Caco-2 (cell line): ENCODE data around the gene C1orf21. TPM values are rescaled to one million over a fixed set of nuclear protein-coding genes. Genes with fewer than 3 reads are reported as not detected.

Source experiments
- BruUV-seq: library from RNA; stranded (reverse); fragments of 400-500 nt; replicated peaks from 2 replicates; lab custom pipeline; 2021; lab: Mats Ljungman, UMichigan
- CTCF ChIA-PET: fragments of 300-600 bp; sonication (Branson Sonifier 250); formaldehyde crosslinking; loops from one replicate; lab custom pipeline; 2022; ENCODE audit warnings: antibody characterized with exemption; lab: Charles Lee
- POLR2A ChIA-PET: fragments of 300-600 bp; sonication (Branson Sonifier 250); formaldehyde crosslinking; loops from one replicate; lab custom pipeline; 2022; ENCODE audit warnings: antibody characterized with exemption; lab: Charles Lee
- DNase-seq, 2 experiments: peaks; one replicate each; pipeline versions ENCODE4 v3.0.0 to v3.0.0-alpha.2; 2020 to 2022
- H3K27me3 ChIP-seq: replicated peaks from 2 replicates; pipeline ENCODE4 v1.6.0; 2011; ENCODE audit warnings: low read length; ENCODE audit not compliant: control insufficient read depth, insufficient read depth
- H3K36me3 ChIP-seq: 2 replicates; pipeline ENCODE4 v1.5.1; 2011; ENCODE audit warnings: low read length; ENCODE audit not compliant: control insufficient read depth, insufficient read depth
- H3K4me1 ChIP-seq: fragments of 250-450 bp; sonication (Bioruptor Pico); 2 replicates; pipeline ENCODE4 v1.5.1; 2020; ENCODE audit warnings: mild to moderate bottlenecking
- H3K4me3 ChIP-seq: 2 replicates; pipeline ENCODE4 v1.5.1; 2011; ENCODE audit warnings: low read depth, mild to moderate bottlenecking, control low read depth, low read length
- H3K9me3 ChIP-seq: fragments of 250-450 bp; sonication (Bioruptor Pico); 2 replicates; pipeline ENCODE4 v1.5.1; 2020; ENCODE audit warnings: mild to moderate bottlenecking, moderate library complexity
- H3K27ac Mint-ChIP-seq: one replicate; pipeline ENCODE4 v1.8.0; 2022; ENCODE audit warnings: mixed read lengths; ENCODE audit not compliant: unreplicated experiment
- H3K27me3 Mint-ChIP-seq: one replicate; pipeline ENCODE4 v1.8.0; 2022; ENCODE audit warnings: mixed read lengths; ENCODE audit not compliant: insufficient read depth, unreplicated experiment
- H3K36me3 Mint-ChIP-seq: one replicate; pipeline ENCODE4 v1.8.0; 2022; ENCODE audit warnings: mild to moderate bottlenecking, mixed read lengths; ENCODE audit not compliant: insufficient read depth, unreplicated experiment
- H3K4me1 Mint-ChIP-seq: one replicate; pipeline ENCODE4 v1.8.0; 2022; ENCODE audit warnings: low read depth, mixed read lengths; ENCODE audit not compliant: unreplicated experiment
- H3K4me3 Mint-ChIP-seq: one replicate; pipeline ENCODE4 v1.8.0; 2022; ENCODE audit warnings: mild to moderate bottlenecking, moderate library complexity, mixed read lengths; ENCODE audit not compliant: unreplicated experiment
- H3K9me3 Mint-ChIP-seq: one replicate; pipeline ENCODE4 v1.8.0; 2022; ENCODE audit warnings: mixed read lengths; ENCODE audit not compliant: unreplicated experiment
- CTCF ChIP-seq, 2 experiments: fragments of 200-600 bp in 1 of 2; IDR thresholded peaks; 1 replicate in 1 of 2; 2 replicates in 1 of 2; pipeline versions ENCODE4 v1.5.1 to v1.8.0; 2011 to 2022; ENCODE audit warnings: antibody characterized with exemption in 1 of 2, control low read depth in 1 of 2, inconsistent platforms in 1 of 2, low read depth in 1 of 2, low read length in 1 of 2, mild to moderate bottlenecking in 1 of 2, moderate library complexity in 1 of 2; ENCODE audit not compliant: insufficient read depth in 1 of 2, severe bottlenecking in 1 of 2, unreplicated experiment in 1 of 2
- intact Hi-C: fragments of 100-400 bp; cut with micrococcal nuclease; formaldehyde crosslinking; loops from one replicate; pipeline ENCODE4 v1.10.0; 2022; ENCODE audit not compliant: unreplicated experiment
- total RNA-seq: library from RNA; stranded (reverse); gene quantifications from 2 replicates; pipeline ENCODE4 v1.2.3, GENCODE V29; 2022

C1orf21 gene
- total RNA-seq, 1 experiment from 2014 or later = 0.82 TPM

GRCh38 chr1:184412472-184412871 lies 25.6 kb downstream of the C1orf21 start:
- DNase-seq = no peak
- H3K36me3 ChIP-seq = no peaks in the 10 kb centered on the region
- no peak overlapping the region for H3K27ac Mint-ChIP-seq
- POLR2A ChIA-PET = no interaction called here
- H3K9me3 ChIP-seq = no peaks in the 10 kb centered on the region
- peaks cover 12% of the 10 kb centered on the region for H3K27me3 Mint-ChIP-seq
- no peaks in the 10 kb centered on the region for H3K9me3 Mint-ChIP-seq
- H3K4me3 ChIP-seq = no peak overlapping the region
- H3K4me1 ChIP-seq = no peaks in the 10 kb centered on the region
- no peaks in the 10 kb centered on the region for H3K36me3 Mint-ChIP-seq
- no peaks in the 10 kb centered on the region for H3K4me1 Mint-ChIP-seq
- no TSS peak for BruUV-seq
- TF ChIP-seq CTCF (IDR thresholded peaks at IDR 0.05; ENCODE audit: insufficient read depth in 1 of 2, low read depth in 1 of 2, low read length in 1 of 2, severe bottlenecking in 1 of 2, unreplicated experiment in 1 of 2) = no peak
- no peaks in the 10 kb centered on the region for H3K27me3 ChIP-seq
- no peak overlapping the region for H3K4me3 Mint-ChIP-seq
- intact Hi-C loops = no loop called here
- CTCF ChIA-PET = no interaction called here

- no peaks in the 10 kb centered on the region for H3K4me1 ChIP-seq
- intact Hi-C loops = no loop called here
- Mint-ChIP-seq H3K9me3 (no peaks in the 10 kb centered on the region), H3K27me3 (peaks cover 16% of the 10 kb centered on the region), H3K4me1 (no peaks in the 10 kb centered on the region), H3K36me3 (no peaks in the 10 kb centered on the region), H3K27ac (no peak overlapping the region), H3K4me3 (no peak overlapping the region)
- no peak for DNase-seq
- POLR2A ChIA-PET = no interaction called here
- H3K36me3 ChIP-seq = no peaks in the 10 kb centered on the region
- no peak for TF ChIP-seq CTCF (IDR thresholded peaks at IDR 0.05; ENCODE audit: insufficient read depth in 1 of 2, low read depth in 1 of 2, low read length in 1 of 2, severe bottlenecking in 1 of 2, unreplicated experiment in 1 of 2)
- CTCF ChIA-PET = no interaction called here
- no TSS peak for BruUV-seq
- no peaks in the 10 kb centered on the region for H3K9me3 ChIP-seq
- no peak overlapping the region for H3K4me3 ChIP-seq
- no peaks in the 10 kb centered on the region for H3K27me3 ChIP-seq
Measured at GRCh38 chr1:184416481-184416880, 29.7 kb downstream of the C1orf21 start.

- Mint-ChIP-seq H3K9me3 (no peaks in the 10 kb centered on the region), H3K27me3 (peaks cover 16% of the 10 kb centered on the region), H3K36me3 (no peaks in the 10 kb centered on the region), H3K4me1 (no peaks in the 10 kb centered on the region), H3K4me3 (no peak overlapping the region), H3K27ac (no peak overlapping the region)
- BruUV-seq = no TSS peak
- intact Hi-C loops = no loop called here
- ChIA-PET POLR2A (no interaction called here), CTCF (no interaction called here)
- no peaks in the 10 kb centered on the region for H3K9me3 ChIP-seq
- no peaks in the 10 kb centered on the region for H3K36me3 ChIP-seq
- no peak for TF ChIP-seq CTCF (IDR thresholded peaks at IDR 0.05; ENCODE audit: insufficient read depth in 1 of 2, low read depth in 1 of 2, low read length in 1 of 2, severe bottlenecking in 1 of 2, unreplicated experiment in 1 of 2)
- H3K27me3 ChIP-seq = no peaks in the 10 kb centered on the region
- H3K4me1 ChIP-seq = no peaks in the 10 kb centered on the region
- no peak overlapping the region for H3K4me3 ChIP-seq
- DNase-seq = no peak
Measured at GRCh38 chr1:184416946-184417345, 30.1 kb downstream of the C1orf21 start.
